Panc1 (cell line): ENCODE results near the gene ENTPD2.

Experiments used
- POLR2AphosphoS5 ChIP-seq: IDR thresholded peaks from 2 replicates; pipeline ENCODE4 v1.6.1; 2012; ENCODE audit warnings: mild to moderate bottlenecking, low read depth, low read length, moderate library complexity
- TF ChIP-seq, protein P1 (sequence below), 2 experiments: IDR thresholded peaks; 2 replicates each; pipeline ENCODE4 v1.6.1; 2011 to 2012; ENCODE audit warnings: low read depth in 2 of 2, control low read depth in 1 of 2, low read length in 1 of 2, mild to moderate bottlenecking in 1 of 2, moderate library complexity in 1 of 2; ENCODE audit not compliant: insufficient read depth in 1 of 2
- TF ChIP-seq, protein P2 (sequence below): fragments of 450-650 bp; IDR thresholded peaks from 2 replicates; pipeline ENCODE4 v1.5.1; 2017; ENCODE audit warnings: mild to moderate bottlenecking

- TF ChIP-seq, protein P1, sequence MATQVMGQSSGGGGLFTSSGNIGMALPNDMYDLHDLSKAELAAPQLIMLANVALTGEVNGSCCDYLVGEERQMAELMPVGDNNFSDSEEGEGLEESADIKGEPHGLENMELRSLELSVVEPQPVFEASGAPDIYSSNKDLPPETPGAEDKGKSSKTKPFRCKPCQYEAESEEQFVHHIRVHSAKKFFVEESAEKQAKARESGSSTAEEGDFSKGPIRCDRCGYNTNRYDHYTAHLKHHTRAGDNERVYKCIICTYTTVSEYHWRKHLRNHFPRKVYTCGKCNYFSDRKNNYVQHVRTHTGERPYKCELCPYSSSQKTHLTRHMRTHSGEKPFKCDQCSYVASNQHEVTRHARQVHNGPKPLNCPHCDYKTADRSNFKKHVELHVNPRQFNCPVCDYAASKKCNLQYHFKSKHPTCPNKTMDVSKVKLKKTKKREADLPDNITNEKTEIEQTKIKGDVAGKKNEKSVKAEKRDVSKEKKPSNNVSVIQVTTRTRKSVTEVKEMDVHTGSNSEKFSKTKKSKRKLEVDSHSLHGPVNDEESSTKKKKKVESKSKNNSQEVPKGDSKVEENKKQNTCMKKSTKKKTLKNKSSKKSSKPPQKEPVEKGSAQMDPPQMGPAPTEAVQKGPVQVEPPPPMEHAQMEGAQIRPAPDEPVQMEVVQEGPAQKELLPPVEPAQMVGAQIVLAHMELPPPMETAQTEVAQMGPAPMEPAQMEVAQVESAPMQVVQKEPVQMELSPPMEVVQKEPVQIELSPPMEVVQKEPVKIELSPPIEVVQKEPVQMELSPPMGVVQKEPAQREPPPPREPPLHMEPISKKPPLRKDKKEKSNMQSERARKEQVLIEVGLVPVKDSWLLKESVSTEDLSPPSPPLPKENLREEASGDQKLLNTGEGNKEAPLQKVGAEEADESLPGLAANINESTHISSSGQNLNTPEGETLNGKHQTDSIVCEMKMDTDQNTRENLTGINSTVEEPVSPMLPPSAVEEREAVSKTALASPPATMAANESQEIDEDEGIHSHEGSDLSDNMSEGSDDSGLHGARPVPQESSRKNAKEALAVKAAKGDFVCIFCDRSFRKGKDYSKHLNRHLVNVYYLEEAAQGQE (IDR thresholded peaks at IDR 0.05; ENCODE audit: insufficient read depth in 1 of 2, low read depth in 2 of 2, low read length in 1 of 2) = no peak
- no peak for TF ChIP-seq POLR2AphosphoS5
- TF ChIP-seq, protein P2, sequence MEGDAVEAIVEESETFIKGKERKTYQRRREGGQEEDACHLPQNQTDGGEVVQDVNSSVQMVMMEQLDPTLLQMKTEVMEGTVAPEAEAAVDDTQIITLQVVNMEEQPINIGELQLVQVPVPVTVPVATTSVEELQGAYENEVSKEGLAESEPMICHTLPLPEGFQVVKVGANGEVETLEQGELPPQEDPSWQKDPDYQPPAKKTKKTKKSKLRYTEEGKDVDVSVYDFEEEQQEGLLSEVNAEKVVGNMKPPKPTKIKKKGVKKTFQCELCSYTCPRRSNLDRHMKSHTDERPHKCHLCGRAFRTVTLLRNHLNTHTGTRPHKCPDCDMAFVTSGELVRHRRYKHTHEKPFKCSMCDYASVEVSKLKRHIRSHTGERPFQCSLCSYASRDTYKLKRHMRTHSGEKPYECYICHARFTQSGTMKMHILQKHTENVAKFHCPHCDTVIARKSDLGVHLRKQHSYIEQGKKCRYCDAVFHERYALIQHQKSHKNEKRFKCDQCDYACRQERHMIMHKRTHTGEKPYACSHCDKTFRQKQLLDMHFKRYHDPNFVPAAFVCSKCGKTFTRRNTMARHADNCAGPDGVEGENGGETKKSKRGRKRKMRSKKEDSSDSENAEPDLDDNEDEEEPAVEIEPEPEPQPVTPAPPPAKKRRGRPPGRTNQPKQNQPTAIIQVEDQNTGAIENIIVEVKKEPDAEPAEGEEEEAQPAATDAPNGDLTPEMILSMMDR = no peak
Measured at GRCh38 chr9:137045294-137046087, 8.4 kb downstream of the ENTPD2 start.
